B cell (primary cell): ENCODE results near the gene SLC13A2. TPM values are rescaled to one million over a fixed set of nuclear protein-coding genes. Genes with fewer than 3 reads are reported as not detected.
A peak's percentile ranks its signal among the peaks of the same experiment; 100 is the strongest.

Source experiments
- ATAC-seq: fragments of 200-7000 bp; cut with Tn5 transposase; one replicate; pipeline ENCODE4 v1.10.0; 2021; ENCODE audit warnings: low read depth, mild to moderate bottlenecking, moderate number of reproducible peaks, moderate library complexity
- CTCF ChIA-PET: fragments of 350-600 bp; sonication (Branson Sonifier 250); formaldehyde crosslinking; loops from one replicate; lab custom pipeline; 2021; ENCODE audit warnings: antibody characterized with exemption, inconsistent platforms; lab: Charles Lee
- POLR2A ChIA-PET: fragments of 350-600 bp; sonication (Branson Sonifier 250); formaldehyde crosslinking; loops from one replicate; lab custom pipeline; 2021; ENCODE audit warnings: antibody characterized with exemption; lab: Charles Lee
- DNase-seq: peaks from one replicate; pipeline ENCODE4 v3.0.0; 2013
- H2AFZ ChIP-seq: 2 replicates; pipeline ENCODE4 v1.6.1; 2012; ENCODE audit warnings: mild to moderate bottlenecking, low read depth, low read length; ENCODE audit not compliant: insufficient read depth, poor library complexity, severe bottlenecking
- H3K27ac ChIP-seq, 2 donors: 1 replicate in 1 of 2; 2 replicates in 1 of 2; pipeline ENCODE4 v1.5.1; 2012 to 2013; ENCODE audit warnings: low read length in 2 of 2, mild to moderate bottlenecking in 2 of 2, moderate library complexity in 1 of 2
- H3K27me3 ChIP-seq, 4 experiments: fragments of 200-600 bp in 1 of 4; sonication (generic) in 1 of 4; replicated peaks in 1 of 4; 1 replicate in 2 of 4; 2 replicates in 2 of 4; pipeline versions ENCODE4 v1.6.1 to v1.7.0; 2013 to 2016; ENCODE audit warnings: low read length in 3 of 4, mild to moderate bottlenecking in 2 of 4, mixed read lengths in 1 of 4, moderate library complexity in 1 of 4; ENCODE audit not compliant: insufficient read depth in 4 of 4, control insufficient read depth in 3 of 4; ENCODE audit errors: control extremely low read depth in 1 of 4
- H3K36me3 ChIP-seq, 2 experiments: replicated peaks in 1 of 2; 1 replicate in 1 of 2; 2 replicates in 1 of 2; pipeline versions ENCODE4 v1.6.1 to v1.7.1; 2013; ENCODE audit warnings: low read length in 1 of 2; ENCODE audit not compliant: insufficient read depth in 2 of 2, control insufficient read depth in 1 of 2; ENCODE audit errors: control extremely low read depth in 1 of 2, extremely low read depth in 1 of 2
- H3K4me1 ChIP-seq, 2 donors: fragments of 200-600 bp in 1 of 2; sonication (generic) in 1 of 2; 1 replicate in 1 of 2; 2 replicates in 1 of 2; pipeline versions ENCODE4 v1.5.1 to v1.6.1; 2013 to 2017; ENCODE audit warnings: low read length in 2 of 2; ENCODE audit not compliant: control insufficient read depth in 2 of 2, insufficient read depth in 2 of 2
- H3K4me2 ChIP-seq: replicated peaks from 2 replicates; pipeline ENCODE3; 2012; ENCODE audit warnings: mild to moderate bottlenecking, low read depth, low read length; ENCODE audit not compliant: poor library complexity, severe bottlenecking
- H3K4me3 ChIP-seq, 5 experiments: fragments of 200-600 bp in 1 of 5; sonication (generic) in 1 of 5; 1 replicate in 3 of 5; 2 replicates in 2 of 5; pipeline versions ENCODE4 v1.5.1 to v1.7.0; 2011 to 2016; ENCODE audit warnings: low read length in 4 of 5, mild to moderate bottlenecking in 4 of 5, low read depth in 2 of 5, control low read depth in 1 of 5, moderate library complexity in 1 of 5; ENCODE audit not compliant: insufficient read depth in 1 of 5; ENCODE audit errors: control extremely low read depth in 1 of 5, extremely low read depth in 1 of 5
- H3K79me2 ChIP-seq: fragments of 200-600 bp; sonication (generic); one replicate; pipeline ENCODE4 v1.6.0; 2016; ENCODE audit warnings: low read length; ENCODE audit not compliant: control insufficient read depth, insufficient read depth
- H3K9ac ChIP-seq: fragments of 200-600 bp; sonication (generic); 2 replicates; pipeline ENCODE4 v1.6.1; 2017; ENCODE audit warnings: mild to moderate bottlenecking, low read length, moderate library complexity
- H3K9me3 ChIP-seq, 3 donors: one replicate each; pipeline versions ENCODE4 v1.6.1 to v1.7.1; 2013; ENCODE audit warnings: low read length in 2 of 3; ENCODE audit not compliant: control insufficient read depth in 2 of 3, insufficient read depth in 1 of 3; ENCODE audit errors: control extremely low read depth in 1 of 3
- H4K20me1 ChIP-seq: 2 replicates; pipeline ENCODE4 v1.6.0; 2012; ENCODE audit warnings: mild to moderate bottlenecking, low read length; ENCODE audit not compliant: insufficient read depth, control insufficient read depth, poor library complexity, severe bottlenecking
- H3K27ac Mint-ChIP-seq: one replicate; pipeline ENCODE4 v1.8.0; 2021; ENCODE audit warnings: mixed read lengths
- H3K27me3 Mint-ChIP-seq: one replicate; pipeline ENCODE4 v1.8.0; 2021; ENCODE audit warnings: mixed read lengths
- H3K4me1 Mint-ChIP-seq: one replicate; pipeline ENCODE4 v1.8.0; 2021; ENCODE audit warnings: mixed read lengths
- H3K4me3 Mint-ChIP-seq: one replicate; pipeline ENCODE4 v1.8.0; 2021; ENCODE audit warnings: mixed read lengths
- H3K9me3 Mint-ChIP-seq: one replicate; pipeline ENCODE4 v1.8.0; 2022; ENCODE audit warnings: mixed read lengths; ENCODE audit not compliant: insufficient read depth
- EZH2 ChIP-seq: IDR thresholded peaks from 2 replicates; pipeline ENCODE4 v1.6.1; 2012; ENCODE audit warnings: borderline replicate concordance, low read depth, mild to moderate bottlenecking, moderate library complexity, low read length; ENCODE audit not compliant: insufficient read depth, poor library complexity, severe bottlenecking
- WGBS: methylation state at CpG from one replicate; pipeline ENCODE4 v1.1.5; 2013; ENCODE audit warnings: missing lambda C conversion rate; ENCODE audit not compliant: insufficient coverage; 5-methylcytosine and 5-hydroxymethylcytosine counted together
- intact Hi-C: fragments of 100-400 bp; cut with micrococcal nuclease; formaldehyde crosslinking; loops from one replicate; pipeline ENCODE4 v1.10.0; 2022
- polyA plus RNA-seq: library from polyadenylated mRNA; depleted of rRNA; stranded (reverse); fragments of >200 nt; gene quantifications from 2 replicates; pipeline ENCODE4 v1.2.3, GENCODE V29; 2012
- total RNA-seq, 2 donors: library from RNA; stranded (reverse); fragments of 120-200 nt in 1 of 2; gene quantifications; 1 replicate in 1 of 2; 2 replicates in 1 of 2; pipeline versions ENCODE4 v1.2.3 to v1.2.4, GENCODE V29; 2013 to 2022
- TF ChIP-seq, protein P1 (sequence below): fragments of 200-600 bp; IDR thresholded peaks from one replicate; pipeline ENCODE4 v1.8.0; 2022; ENCODE audit warnings: antibody characterized with exemption, mild to moderate bottlenecking

The SLC13A2 gene
- total and polyA plus RNA-seq, 2 donors (not counting 1 experiment from before 2014, with no cell fraction given), result not detected

- no peak for TF ChIP-seq EZH2
- TF ChIP-seq, protein P1, sequence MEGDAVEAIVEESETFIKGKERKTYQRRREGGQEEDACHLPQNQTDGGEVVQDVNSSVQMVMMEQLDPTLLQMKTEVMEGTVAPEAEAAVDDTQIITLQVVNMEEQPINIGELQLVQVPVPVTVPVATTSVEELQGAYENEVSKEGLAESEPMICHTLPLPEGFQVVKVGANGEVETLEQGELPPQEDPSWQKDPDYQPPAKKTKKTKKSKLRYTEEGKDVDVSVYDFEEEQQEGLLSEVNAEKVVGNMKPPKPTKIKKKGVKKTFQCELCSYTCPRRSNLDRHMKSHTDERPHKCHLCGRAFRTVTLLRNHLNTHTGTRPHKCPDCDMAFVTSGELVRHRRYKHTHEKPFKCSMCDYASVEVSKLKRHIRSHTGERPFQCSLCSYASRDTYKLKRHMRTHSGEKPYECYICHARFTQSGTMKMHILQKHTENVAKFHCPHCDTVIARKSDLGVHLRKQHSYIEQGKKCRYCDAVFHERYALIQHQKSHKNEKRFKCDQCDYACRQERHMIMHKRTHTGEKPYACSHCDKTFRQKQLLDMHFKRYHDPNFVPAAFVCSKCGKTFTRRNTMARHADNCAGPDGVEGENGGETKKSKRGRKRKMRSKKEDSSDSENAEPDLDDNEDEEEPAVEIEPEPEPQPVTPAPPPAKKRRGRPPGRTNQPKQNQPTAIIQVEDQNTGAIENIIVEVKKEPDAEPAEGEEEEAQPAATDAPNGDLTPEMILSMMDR, result no peak
- intact Hi-C loops, result no loop called here
- WGBS, result 56% methylated on average over 4 of the region's 4 CpGs
- no peaks in the 10 kb centered on the region for H3K79me2 ChIP-seq
- Mint-ChIP-seq H3K4me1 (peaks cover 11% of the 10 kb centered on the region), H3K4me3 (no peak overlapping the region), H3K27ac (peak overlapping the region; percentile 57), H3K9me3 (no peaks in the 10 kb centered on the region), H3K27me3 (no peaks in the 10 kb centered on the region)
- no peaks in the 10 kb centered on the region for H3K36me3 ChIP-seq
- no peaks in the 10 kb centered on the region for H4K20me1 ChIP-seq
- no peak overlapping the region for H3K4me2 ChIP-seq
- no peaks in the 10 kb centered on the region for H3K9me3 ChIP-seq
- ChIA-PET CTCF (interaction anchor here (0.7 to 15.2 kb wide), 9 partner anchors 19 to 123 kb away, joined by 3 to 220 read pairs (median 4); partner anchors contain the start of gene RSKR), POLR2A (no interaction called here)
- H3K27ac ChIP-seq, result no peak overlapping the region
- no peaks in the 10 kb centered on the region for H3K27me3 ChIP-seq
- no peak overlapping the region for H3K9ac ChIP-seq
- DNase-seq (no peak), ATAC-seq (peak; percentile 37)
- H2AFZ ChIP-seq, result no peak overlapping the region
- H3K4me3 ChIP-seq, result no peak overlapping the region
- H3K4me1 ChIP-seq, result peaks cover 0 to 11% of the 10 kb centered on the region in 2 donors
These were observed 19.2 kb downstream of the SLC13A2 start for GRCh38 chr17:28492352-28493310.

DNA sequence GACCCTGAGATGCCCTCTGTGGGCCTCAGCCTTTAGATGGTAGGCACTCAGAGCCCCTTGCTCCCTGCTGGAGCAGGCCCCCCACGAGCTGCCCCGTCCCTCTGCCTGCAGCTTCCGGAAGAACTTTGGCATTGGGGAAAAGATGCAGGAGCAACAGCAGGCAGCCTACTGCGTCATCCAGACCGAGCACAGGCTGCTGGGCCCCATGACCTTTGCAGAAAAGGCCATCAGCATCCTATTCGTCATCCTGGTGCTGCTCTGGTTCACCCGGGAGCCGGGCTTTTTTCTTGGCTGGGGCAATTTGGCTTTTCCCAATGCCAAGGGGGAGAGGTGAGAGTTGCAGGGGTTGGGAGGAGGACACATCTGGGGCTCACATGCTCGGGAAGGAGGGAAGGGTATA is 20.0 kb downstream of the SLC13A2 start:
- POLR2A ChIA-PET, result no interaction called here

More for the DNA sequence above, 20.0 kb downstream of the SLC13A2 start:
- no peaks in the 10 kb centered on the region for H3K9me3 ChIP-seq
- H3K27me3 Mint-ChIP-seq, result no peaks in the 10 kb centered on the region
- TF ChIP-seq, protein P1, result no peak
- TF ChIP-seq EZH2, result no peak
- no peak overlapping the region for H2AFZ ChIP-seq
- DNase-seq (no peak), ATAC-seq (no peak)
- H3K27me3 ChIP-seq, result no peaks in the 10 kb centered on the region
- H4K20me1 ChIP-seq, result no peaks in the 10 kb centered on the region
- intact Hi-C loops, result no loop called here
- H3K9me3 Mint-ChIP-seq, result no peaks in the 10 kb centered on the region
- no peaks in the 10 kb centered on the region for H3K36me3 ChIP-seq
- CTCF ChIA-PET, result interaction anchor here (0.6 to 15.2 kb wide), 9 partner anchors 11 to 123 kb away, joined by 3 to 220 read pairs (median 4); partner anchors contain the start of gene RSKR
- no peak overlapping the region for H3K4me3 Mint-ChIP-seq
- H3K27ac ChIP-seq, result no peak overlapping the region
- no peak overlapping the region for H3K4me3 ChIP-seq
- no peaks in the 10 kb centered on the region for H3K79me2 ChIP-seq
- 92% methylated on average over 8 of the region's 9 CpGs for WGBS
- peaks cover 11% of the 10 kb centered on the region for H3K4me1 Mint-ChIP-seq
- no peak overlapping the region for H3K27ac Mint-ChIP-seq
- peaks cover 0 to 11% of the 10 kb centered on the region in 2 donors for H3K4me1 ChIP-seq
- no peak overlapping the region for H3K4me2 ChIP-seq
- H3K9ac ChIP-seq, result no peak overlapping the region
